ENCODE results near the gene TEKT4.
"Not testable (repeated sequence)": the region's sequence is repeated elsewhere in the genome, so short reads cannot be mapped to it uniquely, and the experiment has no call there.

Gene TEKT4, protein sequence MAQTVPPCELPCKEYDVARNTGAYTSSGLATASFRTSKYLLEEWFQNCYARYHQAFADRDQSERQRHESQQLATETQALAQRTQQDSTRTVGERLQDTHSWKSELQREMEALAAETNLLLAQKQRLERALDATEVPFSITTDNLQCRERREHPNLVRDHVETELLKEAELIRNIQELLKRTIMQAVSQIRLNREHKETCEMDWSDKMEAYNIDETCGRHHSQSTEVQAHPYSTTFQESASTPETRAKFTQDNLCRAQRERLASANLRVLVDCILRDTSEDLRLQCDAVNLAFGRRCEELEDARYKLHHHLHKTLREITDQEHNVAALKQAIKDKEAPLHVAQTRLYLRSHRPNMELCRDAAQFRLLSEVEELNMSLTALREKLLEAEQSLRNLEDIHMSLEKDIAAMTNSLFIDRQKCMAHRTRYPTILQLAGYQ

DNA sequence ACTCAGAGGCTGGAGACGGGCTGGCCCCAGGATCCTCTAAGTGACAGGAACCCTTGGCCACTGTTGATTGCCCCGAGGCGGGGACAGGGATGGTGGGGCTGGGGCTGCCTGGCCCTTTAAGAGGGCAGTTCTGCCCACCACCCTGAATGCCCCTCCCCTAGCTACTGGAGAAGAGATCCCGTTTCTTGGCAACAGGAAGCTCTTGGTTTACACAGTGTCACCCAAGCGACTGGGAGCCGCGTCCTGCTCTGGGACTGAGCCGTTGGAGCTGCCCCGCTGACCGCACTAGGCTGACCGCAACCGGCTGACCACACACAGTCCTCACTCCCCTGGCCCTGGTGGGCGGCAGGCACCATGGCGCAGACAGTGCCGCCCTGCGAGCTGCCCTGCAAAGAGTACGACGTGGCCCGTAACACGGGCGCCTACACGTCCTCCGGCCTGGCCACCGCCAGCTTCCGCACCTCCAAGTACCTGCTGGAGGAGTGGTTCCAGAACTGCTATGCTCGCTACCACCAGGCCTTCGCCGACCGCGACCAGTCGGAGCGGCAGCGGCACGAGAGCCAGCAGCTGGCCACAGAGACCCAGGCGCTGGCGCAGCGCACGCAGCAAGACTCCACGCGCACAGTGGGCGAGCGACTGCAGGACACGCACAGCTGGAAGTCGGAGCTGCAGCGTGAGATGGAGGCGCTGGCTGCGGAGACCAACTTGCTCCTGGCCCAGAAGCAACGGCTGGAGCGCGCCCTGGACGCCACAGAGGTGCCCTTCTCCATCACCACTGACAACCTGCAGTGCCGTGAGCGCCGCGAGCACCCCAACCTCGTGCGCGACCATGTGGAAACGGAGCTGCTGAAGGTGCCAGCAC is at the start of gene TEKT4:
TSS of gene TEKT4 (plus strand) at position 205 of the 862 bp plus-strand sequence. CDS start at position 355, 150 bp downstream.
- DNase-seq: no peak

DNA sequence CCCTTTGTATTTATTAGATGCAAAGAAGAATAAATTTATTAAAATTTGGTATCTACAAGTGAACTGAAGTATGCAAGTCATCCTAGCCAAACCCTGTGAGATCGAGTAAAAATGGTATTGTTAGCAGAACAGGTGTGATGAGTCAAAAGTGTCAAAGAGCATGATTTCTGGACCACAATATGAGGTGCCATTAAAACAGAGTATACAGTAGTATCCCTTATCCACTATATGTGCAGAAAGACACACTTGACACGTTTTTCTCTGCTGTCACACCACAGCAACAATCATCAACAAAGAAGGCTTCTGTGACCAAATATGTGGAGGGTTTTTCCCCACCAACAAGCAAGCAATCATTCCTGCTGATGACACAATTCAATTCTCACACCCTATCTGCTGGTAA is 32.0 kb upstream of the TEKT4 start:
- DNase-seq: not testable (repeated sequence)

DNA sequence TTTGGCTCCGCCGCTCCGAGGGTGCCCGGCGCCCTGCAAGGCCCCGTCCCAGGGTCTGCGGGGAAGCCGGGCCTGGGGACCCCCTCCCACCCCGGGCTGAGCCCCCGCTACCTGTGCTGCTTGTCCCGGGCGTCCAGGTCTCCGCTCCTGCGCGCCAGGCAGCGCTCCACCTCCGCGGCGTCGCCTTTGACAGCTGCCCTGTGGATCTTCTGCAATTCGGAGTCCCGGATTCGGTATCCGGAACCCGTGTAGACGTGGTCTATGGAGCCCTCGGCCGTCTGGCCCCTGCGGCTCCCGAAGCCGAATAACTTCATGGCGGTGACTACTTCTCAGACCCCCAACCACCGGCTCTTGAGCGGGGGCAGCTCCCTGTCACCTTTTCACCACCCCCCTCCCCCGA is 14.4 kb upstream of the TEKT4 start:
- not testable (repeated sequence) for DNase-seq

DNA sequence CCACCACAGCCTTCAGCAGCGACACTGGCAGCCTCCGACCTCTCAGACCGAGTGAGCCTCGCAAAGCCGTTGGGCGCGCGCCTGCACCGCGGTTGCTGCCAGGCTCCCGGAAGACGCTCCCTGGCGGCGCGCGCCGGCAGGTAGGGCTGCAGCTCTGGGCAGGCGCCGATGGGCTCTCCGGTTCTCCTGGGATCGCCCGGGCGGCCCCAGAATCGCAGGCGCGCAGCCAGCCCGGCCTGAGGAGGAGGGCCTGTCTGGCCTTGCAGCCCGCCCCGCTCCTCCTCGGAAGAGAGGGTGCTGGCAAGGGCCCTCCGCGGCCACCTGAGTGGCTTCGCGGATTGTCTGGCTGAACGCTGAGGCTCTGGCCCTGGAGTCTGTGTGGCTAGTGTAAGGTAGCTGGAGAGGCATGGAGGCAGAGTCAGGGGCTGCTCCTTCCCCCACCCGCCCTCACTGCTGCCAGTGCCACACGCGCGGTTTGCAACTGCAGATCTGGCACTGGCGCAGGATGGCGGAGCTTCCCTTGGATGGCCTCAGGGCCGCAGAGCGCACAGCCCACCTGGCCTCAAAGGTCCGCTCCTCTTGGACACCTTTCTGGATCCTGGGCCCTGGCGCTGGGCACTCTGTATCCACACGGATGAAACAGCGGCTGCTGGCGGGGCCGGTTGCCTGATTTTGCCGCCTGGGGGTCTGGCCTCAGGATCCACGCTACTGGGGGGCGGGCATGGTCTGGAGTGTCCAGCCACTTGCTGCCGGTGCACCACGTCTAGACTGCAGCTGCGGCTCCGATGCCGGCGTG is 13.7 kb upstream of the TEKT4 start:
- not testable (repeated sequence) for DNase-seq

DNA sequence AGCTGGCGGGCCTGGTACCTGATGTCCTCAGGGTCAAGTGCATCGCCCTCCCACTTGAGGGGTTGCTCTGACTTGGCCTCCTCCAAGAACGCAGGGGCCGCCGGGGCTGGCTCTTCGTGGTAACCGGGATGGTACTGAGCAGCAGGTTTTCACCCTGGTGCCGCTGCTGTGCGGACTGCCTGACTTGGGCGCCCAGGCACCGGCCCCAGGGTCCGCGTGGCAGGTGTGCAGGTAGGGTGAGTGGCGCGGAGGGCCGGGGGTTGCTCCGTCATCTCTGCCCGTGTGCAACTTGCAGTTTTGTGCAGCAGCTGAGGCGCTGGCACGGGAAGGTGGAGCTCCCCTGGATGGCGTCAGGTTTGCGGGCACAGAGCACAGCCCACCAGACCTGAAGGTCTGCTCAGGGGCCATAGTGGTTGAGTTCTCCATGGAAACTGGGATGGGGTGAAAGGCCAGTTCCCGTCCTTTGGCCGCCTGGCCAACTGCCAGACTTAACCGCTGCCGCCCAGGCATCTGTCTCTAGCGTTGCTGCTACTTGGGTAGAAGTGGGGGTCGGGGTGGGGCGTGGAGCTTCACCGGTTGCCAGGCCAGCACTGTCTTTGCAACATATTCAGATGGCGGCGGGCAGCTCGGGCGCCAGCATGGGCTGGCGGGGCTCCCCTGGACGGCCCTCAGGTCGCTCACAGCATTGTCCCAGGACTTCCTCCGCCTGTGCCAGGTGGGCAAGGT is 12.9 kb upstream of the TEKT4 start:
- not testable (repeated sequence) for DNase-seq

DNA sequence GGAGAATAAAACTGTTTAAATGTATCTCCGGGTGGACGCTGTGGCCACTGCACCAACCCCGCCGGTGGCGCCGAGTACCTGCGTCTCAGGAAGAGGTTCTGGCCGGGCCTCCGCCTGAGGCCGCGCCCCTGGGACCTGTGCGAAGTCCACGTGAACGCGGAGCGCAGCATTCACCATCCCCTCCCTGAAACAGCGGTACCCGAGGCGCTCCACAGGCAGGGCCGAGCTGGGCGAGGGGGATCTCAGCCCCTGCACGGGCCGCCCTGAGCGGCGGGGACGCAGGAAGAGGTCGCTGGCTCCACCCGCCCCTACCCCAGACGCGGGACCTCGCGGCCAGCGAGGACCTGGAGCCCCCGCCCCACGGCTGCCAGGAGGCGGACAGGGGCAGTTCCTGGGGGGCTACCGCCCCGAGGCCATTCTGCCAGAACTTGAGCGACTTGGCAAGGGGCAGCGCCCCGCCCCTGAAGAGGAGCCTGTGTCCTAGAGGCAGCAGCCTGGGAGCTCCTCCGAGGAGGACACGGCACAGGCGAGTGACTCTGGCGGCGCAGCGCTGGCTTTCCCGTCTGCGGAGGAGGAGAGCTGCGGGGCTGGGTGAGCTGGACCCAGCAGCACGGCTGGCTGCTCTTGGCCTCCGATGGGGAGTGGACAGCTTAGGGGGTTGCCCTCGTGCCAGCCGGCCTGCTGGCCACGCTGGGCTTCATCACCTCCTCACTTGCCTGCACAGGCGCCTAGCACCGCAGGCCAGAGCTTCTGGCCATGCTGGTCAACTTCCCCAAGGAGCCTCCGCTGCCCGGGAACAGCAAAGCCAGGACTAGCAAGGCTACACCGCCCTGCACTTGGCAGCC is 9.7 kb upstream of the TEKT4 start:
- no peak for DNase-seq

DNA sequence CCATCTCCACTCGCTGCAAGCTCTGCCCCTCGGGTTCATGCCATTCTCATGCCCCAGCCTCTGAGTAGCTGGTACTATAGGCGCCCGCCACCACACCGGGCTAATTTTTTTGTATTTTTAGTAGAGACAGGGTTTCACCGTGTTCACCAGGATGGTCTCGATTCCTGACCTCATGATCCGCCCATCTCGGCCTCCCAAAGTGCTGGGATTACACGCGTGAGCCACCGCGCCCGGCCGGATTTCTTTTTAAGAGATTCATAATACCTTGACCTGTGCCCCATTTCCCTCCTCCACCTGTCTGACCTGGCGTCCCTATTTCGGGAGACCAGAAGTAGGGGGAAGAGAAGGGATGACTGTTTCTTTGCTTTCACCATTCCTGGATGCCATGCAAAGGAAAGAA is 8.3 kb upstream of the TEKT4 start:
- not testable (repeated sequence) for DNase-seq

DNA sequence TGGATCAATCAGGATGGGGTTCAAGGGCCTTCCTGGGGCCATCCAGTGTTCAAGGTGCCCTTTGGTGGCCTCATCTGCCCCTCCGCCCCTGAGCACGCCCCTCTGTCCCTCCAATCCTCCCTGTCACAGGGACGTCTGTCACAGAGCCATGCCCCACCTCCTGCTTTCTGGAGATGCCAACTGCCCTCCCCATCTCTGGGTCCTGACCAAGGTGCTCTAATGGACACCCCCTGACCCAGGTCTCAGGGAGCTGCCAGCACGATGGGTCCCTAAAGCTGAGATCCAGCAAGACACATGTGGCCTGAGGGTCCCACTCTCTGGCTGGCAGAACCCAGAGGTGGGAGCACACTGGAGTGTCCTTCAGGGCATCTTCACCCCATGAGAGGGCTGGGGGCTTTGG is 2.1 kb upstream of the TEKT4 start:
- no peak for DNase-seq

DNA sequence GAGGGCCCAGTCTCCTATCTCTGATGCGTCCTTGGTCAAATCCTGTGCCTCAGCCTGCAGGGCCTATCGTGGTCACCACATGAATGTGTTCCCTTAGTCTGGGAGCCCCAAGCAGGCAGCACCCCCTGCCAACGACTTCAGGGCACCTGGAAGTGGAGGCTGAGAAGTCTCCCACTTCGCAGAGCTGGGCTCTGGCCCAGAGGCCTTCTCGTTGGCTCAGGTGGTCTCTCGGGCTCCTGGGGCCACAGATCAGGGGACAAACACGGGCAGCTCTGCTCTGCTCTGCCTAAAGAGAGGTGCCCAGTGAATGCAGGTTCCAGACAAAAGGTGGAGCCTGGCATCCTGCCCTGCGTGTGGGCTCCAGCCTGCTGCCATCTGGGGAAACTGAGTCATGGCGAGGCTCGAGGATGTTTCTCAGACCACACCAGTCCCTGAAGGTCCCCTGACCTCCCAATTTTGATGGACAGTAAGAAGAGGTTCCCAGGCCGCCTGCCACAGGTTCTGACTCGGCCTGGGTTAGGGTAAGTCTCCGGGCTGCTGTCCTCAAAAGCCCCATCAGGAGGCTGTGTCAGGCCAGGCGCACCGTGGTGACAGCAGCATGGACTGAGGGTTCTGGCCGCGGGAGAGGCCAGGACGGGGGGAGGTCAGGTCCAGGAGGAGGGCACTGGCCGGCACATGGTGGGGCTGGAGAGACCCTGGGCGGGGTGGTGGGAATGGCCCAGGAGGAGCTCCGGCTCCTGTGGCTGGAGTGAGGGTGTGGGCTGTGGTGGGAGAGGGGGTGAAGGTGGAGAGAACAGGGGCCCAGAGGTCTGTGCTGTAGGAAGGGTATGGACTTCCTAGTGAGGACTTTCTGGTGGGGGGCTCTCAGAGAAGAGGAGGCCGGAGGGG is 1.4 kb upstream of the TEKT4 start:
- DNase-seq: no peak

DNA sequence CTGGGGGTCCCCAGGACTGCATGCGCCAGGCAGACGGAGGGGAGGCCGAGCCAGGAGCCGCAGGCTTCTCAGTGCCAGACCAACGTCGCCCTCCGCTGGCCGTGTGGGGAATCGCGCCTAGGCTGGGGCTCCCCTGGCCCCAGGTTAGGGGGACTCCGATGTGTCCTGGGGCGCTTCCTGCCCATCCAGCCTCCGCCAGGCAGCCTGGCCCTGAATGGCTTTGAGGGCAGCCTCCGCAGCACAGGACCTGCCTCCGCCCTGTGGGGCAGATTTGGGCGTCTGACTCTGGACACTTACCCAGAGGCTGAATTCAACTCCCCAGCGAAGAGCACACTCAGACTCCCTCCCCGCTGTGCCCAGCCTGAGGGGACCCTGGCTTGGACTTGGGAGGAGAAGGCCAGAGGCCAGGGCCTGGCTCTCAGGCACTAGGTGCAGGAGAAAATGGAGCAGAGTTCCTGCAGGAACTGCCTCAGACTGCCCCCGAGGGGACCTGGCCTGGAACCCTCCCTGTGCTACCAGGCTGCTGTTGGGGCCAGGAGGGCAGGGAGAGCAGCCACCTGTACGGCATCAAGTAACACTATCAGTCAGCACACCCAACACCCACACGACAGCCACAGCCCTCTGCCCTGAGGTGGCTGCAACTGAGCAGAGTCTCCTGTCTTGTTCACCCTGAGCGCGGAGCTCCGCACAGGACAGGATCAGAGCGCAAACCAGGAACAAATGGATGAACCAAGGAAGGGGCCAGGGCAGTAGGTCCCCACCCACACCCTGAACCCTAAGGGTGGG is 597 bp upstream of the TEKT4 start:
- no peak for DNase-seq

DNA sequence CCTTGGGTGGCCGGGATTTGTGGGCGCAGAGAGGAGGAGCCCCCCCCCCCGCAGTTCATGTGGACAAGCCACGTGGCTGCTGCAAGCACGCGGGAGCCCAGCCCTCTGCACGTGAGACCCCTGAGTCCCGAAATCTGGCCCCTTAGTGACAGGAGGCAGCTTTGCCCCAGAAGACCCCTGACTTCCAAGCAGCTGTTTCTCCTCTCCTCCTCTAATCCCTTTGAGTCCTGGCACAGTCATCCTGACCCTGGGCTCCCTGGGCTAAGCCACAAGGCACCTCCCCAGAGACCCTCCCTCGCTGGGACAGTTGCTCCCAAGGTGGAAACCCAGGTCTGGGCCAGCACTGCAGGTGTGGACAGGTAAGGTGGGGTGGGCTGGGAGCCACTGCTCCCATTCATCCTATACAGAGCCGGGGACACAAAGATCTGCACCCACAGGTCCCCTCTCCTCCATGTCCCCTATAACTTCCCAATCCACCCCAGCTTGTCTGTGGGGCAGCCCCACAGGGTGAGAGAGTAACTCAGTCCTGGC is 923 bp downstream of the TEKT4 start:
- DNase-seq: no peak

DNA sequence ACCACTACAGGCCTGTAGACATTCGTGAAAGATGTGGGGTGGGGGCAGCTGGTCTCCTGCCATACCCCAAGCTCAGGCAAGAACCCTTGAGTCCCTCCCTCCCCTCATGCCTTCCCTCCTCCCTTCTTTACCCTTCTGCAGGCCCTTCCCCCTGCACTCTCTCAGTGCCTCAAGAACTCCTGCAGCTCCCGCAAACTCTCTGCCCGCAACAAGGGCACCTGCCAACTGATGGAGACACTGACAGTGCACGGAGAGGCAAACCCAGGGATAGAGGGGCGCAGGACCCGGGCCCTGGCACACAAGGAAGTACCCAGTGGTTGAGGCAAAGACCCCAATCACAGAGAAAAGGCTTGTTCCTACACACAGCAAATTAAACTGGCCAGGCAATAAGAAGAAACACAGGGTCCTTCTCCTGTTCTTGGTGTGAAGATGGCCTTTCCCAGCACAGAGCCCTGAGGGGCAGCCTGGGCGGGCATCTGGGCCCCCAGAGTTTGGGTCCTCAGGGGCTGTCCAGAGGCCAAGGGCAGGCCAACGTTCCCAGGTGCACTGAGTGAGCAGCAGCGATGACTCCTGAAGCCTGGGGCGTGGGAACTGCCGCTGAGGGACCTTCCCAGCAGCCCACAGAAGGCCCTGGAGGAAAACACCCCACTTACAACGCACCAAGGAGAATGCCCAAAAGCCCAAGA is 1.6 kb downstream of the TEKT4 start:
- DNase-seq: no peak

DNA sequence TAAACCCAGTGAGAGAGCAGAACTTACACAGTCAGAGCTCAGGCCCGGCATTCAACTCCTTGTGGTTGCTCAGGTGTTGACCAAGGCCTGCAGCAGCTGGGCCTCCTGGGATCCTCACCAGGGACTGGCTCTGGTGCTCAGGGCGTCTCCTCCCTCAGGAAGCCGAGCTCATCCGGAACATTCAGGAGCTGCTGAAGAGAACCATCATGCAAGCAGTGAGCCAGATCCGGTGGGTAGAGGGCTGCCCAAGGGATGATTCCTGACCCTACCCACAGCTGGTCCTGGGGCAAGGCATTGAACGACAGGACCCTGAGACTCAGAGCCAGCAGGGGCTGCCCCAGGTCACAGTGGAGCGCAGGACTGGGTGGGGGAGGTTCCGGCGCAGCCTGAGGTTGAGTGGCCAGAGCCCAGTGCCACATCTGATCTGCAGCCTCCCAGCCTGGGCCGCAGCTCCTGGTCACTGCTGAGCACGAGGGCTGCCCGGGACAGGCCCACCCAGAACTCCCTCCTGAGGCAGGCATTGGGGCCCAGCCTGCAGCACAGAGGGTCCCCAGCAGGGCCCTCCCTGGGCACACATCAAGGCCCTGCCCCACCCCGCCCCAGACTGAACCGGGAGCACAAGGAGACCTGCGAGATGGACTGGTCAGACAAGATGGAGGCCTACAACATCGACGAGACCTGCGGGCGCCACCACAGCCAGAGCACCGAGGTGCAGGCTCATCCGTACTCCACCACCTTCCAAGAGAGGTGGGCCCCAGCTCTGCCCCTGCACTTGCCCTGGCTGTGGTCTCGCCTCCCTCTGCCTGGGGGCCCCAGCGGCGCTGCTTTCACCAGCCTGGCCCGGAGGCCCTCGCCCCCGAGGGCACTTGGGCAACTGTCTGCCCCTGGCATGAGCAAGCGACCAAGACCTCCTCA is 2.4 kb downstream of the TEKT4 start:
- no peak for DNase-seq

DNA sequence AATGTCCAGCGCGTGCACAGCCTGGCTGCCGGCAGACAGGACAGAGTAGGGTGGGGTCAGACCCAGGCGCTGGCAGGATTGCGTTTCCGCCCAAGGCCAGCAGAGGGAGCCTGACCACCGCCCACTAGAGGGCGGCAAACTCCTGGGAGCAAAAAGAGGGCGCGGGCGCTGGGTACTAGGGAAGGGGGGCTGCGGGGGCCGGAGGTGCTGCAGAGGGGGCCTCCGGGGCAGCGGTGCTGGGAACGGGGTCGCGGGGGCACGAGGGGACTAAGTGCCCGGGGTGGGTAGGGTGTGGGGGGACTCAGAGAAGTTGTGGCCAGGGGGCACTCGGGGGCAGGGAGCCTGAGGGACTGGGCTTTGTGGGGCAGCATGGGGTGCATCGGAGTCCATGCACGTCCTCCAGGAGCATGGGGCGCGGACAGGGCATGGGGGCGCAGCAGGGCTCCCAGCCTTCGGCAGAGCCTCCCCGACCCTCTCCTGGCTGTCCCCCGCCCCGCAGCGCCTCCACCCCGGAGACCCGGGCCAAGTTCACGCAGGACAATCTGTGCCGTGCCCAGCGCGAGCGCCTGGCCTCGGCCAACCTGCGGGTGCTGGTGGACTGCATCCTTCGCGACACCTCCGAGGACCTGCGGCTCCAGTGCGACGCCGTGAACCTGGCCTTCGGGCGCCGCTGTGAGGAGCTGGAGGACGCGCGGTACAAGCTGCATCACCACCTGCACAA is 3.2 kb downstream of the TEKT4 start:
- no peak for DNase-seq

DNA sequence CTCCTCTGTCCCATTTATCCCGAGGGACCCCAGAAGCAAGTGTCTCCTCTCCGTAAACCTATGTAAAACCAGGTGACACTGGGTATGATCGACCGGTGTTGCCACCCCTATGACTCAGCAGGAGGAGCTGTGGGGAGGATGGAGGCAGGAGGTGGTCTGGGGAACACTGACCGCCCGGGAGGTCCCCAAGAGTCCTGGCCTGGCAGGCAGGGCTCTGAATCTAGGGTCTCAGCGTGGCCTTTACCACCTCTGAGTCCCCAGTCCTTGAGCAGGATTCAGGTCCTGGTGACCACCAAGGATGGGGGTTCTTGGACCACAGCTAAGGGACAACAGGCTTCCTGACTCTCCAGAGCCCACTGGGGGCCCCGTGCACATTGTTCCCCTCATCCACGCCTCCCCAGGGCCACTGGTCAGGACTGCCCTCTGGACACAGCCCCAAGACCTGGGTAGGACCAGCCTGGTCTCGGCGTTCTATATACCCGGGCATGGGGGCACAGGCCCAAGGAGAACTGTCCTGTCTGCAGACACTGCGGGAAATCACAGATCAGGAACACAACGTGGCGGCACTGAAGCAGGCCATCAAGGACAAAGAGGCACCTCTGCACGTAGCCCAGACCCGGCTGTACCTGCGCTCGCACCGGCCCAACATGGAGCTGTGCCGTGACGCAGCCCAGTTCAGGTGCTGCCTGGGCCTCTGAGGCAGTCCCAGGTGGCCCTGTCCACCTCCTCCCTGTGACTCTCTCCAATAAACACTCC is 4.0 kb downstream of the TEKT4 start:
- no peak for DNase-seq

Data from CD4-positive, alpha-beta T cell treated with Interleukin-15 for 1 hour (primary cell).